ENCODE measurements around the gene TUBGCP6. TPM values are rescaled to one million over a fixed set of nuclear protein-coding genes. Genes with fewer than 3 reads are reported as not detected.

TUBGCP6 gene, protein sequence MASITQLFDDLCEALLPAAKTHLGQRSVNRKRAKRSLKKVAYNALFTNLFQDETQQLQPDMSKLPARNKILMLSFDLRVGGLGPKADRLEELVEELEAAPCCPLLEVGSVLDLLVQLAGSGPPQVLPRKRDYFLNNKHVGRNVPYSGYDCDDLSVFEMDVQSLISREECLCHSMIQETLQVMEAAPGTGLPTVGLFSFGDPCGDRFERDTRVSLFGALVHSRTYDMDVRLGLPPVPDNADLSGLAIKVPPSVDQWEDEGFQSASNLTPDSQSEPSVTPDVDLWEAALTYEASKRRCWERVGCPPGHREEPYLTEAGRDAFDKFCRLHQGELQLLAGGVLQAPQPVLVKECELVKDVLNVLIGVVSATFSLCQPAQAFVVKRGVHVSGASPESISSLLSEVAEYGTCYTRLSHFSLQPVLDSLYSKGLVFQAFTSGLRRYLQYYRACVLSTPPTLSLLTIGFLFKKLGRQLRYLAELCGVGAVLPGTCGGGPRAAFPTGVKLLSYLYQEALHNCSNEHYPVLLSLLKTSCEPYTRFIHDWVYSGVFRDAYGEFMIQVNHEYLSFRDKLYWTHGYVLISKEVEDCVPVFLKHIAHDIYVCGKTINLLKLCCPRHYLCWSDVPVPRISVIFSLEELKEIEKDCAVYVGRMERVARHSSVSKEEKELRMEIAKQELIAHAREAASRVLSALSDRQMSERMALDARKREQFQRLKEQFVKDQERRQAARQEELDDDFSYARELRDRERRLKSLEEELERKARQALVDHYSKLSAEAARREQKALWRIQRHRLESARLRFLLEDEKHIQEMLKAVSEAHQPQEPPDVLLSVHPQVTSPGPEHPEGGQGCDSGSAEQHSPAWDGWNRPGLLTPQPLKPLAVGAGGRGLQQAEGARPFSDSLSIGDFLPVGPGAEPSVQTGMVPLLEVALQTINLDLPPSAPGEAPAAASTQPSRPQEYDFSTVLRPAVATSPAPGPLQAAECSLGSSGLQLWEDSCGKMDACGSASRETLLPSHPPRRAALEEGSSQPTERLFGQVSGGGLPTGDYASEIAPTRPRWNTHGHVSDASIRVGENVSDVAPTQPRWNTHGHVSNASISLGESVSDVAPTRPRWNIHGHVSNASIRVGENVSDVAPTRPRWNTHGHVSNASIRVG (N-terminal part only)
- polyA plus RNA-seq (2011; rRNA removed) (8.5 and 10.8 TPM in 2 replicates), polyA minus RNA-seq (2011; rRNA and poly(A)+ RNA removed) (11.9 and 12.7 TPM in 2 replicates)

DNA sequence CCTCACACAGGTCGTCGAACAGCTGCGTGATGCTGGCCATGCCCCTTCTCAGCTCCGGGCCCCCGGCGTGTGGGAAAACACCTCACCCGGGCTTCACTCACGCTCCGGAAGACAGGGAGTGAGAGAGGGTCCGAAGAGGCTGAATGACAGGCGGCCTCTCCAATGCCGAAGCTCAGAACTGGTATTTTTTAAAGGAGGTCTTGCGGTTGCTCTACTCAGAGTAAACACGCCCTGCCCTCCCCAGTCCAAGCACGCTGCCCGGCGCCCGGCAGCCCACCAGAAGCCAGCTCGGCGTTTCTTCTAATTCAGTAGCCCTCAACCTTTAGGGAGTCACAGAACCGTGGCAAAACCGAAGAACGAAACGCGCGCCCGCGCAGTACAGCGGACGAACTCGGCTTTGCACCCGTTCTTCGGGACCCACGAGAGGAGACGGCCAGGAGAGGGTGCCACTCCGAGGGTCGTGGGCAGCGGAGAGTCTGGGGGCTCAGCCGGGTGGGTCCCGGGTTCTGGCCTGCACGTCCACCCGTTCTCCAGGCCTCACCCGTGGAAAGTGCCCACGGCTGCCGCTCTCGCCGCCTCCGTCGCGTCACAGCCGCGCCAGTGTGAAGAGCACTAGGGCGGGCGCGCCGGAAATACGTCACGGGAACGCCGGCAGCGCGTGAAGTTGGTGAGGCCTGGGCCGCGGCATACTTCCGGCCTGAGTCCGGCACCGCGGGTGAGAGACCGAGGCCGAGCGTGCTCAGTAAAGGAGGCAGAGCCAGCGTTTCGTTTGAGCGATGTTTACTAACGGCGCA lies at the start of gene TUBGCP6:
TSS of gene TUBGCP6 (minus strand) at position 604 of the 794 bp plus-strand sequence. CDS start at position 40, 564 bp downstream.
- ChIA-PET CTCF (interaction anchor here (1.0 kb wide), 2 partner anchors 23 to 97 kb away, joined by 3 to 6 read pairs; no protein-coding TSS in a partner anchor), POLR2A (interaction anchor here (1.0 kb wide), 1 partner anchor 18 kb away, joined by 3 read pairs; no protein-coding TSS in a partner anchor)
- TF ChIP-seq, protein P1, sequence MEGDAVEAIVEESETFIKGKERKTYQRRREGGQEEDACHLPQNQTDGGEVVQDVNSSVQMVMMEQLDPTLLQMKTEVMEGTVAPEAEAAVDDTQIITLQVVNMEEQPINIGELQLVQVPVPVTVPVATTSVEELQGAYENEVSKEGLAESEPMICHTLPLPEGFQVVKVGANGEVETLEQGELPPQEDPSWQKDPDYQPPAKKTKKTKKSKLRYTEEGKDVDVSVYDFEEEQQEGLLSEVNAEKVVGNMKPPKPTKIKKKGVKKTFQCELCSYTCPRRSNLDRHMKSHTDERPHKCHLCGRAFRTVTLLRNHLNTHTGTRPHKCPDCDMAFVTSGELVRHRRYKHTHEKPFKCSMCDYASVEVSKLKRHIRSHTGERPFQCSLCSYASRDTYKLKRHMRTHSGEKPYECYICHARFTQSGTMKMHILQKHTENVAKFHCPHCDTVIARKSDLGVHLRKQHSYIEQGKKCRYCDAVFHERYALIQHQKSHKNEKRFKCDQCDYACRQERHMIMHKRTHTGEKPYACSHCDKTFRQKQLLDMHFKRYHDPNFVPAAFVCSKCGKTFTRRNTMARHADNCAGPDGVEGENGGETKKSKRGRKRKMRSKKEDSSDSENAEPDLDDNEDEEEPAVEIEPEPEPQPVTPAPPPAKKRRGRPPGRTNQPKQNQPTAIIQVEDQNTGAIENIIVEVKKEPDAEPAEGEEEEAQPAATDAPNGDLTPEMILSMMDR (IDR thresholded peaks at IDR 0.05; ENCODE audit: low read depth, low read length), result peak; percentile 25; the same call in 1 of the 2 replicates
- Histone ChIP-seq H3K9me3 (ENCODE audit: control insufficient read depth, insufficient read depth, low read length) (peaks cover 4% of the 10 kb centered on the region; the same call in 1 of the 2 replicates), H3K4me3 (ENCODE audit: low read depth, low read length) (peak within 1 kb of the TSS; percentile 98), H3K27me3 (ENCODE audit: control insufficient read depth, insufficient read depth, low read length) (no peaks in the 10 kb centered on the region), H3K27ac (ENCODE audit: low read depth, low read length) (peak within 1 kb of the TSS; percentile 77)
- DNase-seq (ENCODE audit: low read depth, low spot score), result peak; percentile 59

DNA sequence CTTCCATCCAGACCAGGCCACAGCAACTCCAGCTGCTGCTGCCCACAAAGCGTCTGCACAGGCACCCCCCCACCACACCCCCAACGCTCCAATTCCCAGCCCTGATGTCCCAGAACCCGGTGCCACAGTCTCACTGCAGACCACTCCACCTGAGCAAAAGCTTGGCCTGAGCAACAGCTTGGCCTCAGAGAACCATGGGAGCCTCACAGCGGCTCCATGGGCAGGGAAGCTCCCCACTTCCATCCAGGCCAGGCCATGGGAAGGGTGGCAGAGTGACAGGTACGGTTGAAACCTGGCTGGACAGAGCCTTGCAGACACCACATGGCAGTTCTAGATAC lies 49.5 kb upstream of the TUBGCP6 start:
- no peaks in the 10 kb centered on the region; the same call in 1 of the 2 replicates for H3K9me3 ChIP-seq (ENCODE audit: control insufficient read depth, insufficient read depth, low read length)
- POLR2A ChIA-PET, result interaction anchor here (0.6 to 3.8 kb wide), 3 partner anchors 11 to 31 kb away, joined by 6 to 19 read pairs (median 9); no protein-coding TSS in a partner anchor
- H3K4me3 ChIP-seq (ENCODE audit: low read depth, low read length), result no peak overlapping the region
- no peak for DNase-seq (ENCODE audit: low read depth, low spot score)
- TF ChIP-seq, protein P1 (IDR thresholded peaks at IDR 0.05; ENCODE audit: low read depth, low read length), result no peak
- CTCF ChIA-PET, result interaction anchor here (1.0 to 1.2 kb wide), 2 partner anchors 18 to 32 kb away, joined by 3 to 4 read pairs; no protein-coding TSS in a partner anchor
- no peaks in the 10 kb centered on the region for H3K27me3 ChIP-seq (ENCODE audit: control insufficient read depth, insufficient read depth, low read length)
- peak overlapping the region; percentile 94 for H3K27ac ChIP-seq (ENCODE audit: low read depth, low read length)

DNA sequence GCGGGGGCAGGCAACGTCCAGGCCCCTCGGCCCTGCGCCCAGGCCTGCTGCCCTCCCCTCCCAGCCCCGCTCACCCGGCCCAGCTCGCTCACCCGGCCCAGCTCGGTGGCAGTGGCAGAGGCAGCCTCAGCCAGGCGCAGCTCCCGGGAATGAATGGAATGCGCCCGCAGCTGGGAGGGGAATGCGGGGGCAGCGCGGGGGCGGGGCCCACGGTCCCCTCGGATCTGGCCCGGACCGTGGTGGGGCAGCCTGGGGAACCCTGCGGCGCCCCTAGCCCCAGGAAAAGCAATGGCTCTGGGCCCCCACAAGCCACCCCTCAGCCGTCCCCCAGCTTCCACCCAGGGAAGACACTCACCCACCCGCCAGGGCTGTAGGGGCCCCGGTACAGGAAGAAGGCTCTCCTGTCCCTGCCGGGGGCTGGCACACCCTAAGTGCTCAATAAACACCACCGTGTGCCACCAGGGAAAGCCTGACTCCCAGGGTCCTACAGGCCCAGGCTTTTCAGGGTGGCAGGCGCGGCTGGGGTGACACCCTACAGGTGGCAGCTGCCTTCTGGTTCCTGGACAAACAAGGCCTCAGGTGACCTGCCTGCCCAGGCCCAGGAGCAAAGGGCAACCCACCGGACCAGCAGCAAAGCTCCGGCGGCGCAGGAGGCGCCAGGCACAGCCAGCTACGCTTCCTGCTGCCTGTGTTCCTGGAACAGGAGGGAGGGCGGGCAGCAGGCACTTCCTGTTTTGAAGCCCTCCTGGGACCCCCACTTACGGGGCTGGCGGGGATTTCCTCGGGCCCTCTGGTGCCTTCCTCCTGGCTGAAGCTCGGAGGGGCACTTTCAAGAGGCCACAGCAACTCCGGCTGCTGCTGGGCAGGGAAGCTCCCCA lies 48.9 kb upstream of the TUBGCP6 start:
- peak overlapping the region; percentile 51 for H3K4me3 ChIP-seq (ENCODE audit: low read depth, low read length)
- POLR2A ChIA-PET, result interaction anchor here (0.6 to 3.8 kb wide), 4 partner anchors 9 to 32 kb away, joined by 4 to 19 read pairs (median 8); no protein-coding TSS in a partner anchor
- no peaks in the 10 kb centered on the region; the same call in 1 of the 2 replicates for H3K9me3 ChIP-seq (ENCODE audit: control insufficient read depth, insufficient read depth, low read length)
- TF ChIP-seq, protein P1 (IDR thresholded peaks at IDR 0.05; ENCODE audit: low read depth, low read length), result no peak
- no peaks in the 10 kb centered on the region for H3K27me3 ChIP-seq (ENCODE audit: control insufficient read depth, insufficient read depth, low read length)
- no peak for DNase-seq (ENCODE audit: low read depth, low spot score)
- H3K27ac ChIP-seq (ENCODE audit: low read depth, low read length), result peak overlapping the region; percentile 94
- CTCF ChIA-PET, result interaction anchor here (0.6 to 0.7 kb wide), 2 partner anchors 22 to 73 kb away, joined by 4 read pairs; no protein-coding TSS in a partner anchor
